ENCODE measurements around the gene ZIC1.

Gene ZIC1

DNA sequence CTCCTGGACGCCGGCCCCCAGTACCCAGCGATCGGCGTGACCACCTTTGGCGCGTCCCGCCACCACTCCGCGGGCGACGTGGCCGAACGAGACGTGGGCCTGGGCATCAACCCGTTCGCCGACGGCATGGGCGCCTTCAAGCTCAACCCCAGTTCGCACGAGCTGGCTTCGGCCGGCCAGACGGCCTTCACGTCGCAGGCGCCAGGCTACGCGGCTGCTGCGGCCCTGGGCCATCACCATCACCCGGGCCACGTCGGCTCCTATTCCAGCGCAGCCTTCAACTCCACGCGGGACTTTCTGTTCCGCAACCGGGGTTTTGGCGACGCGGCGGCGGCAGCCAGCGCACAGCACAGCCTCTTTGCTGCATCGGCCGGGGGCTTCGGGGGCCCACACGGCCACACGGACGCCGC lies 956 bp downstream of the ZIC1 start:
- Mint-ChIP-seq H3K9me3 (peaks cover 17% of the 10 kb centered on the region), H3K4me3 (no peak overlapping the region), H3K27me3 (peaks cover 65% of the 10 kb centered on the region), H3K27ac (no peak overlapping the region), H3K36me3 (peaks cover 11% of the 10 kb centered on the region), H3K4me1 (peaks cover 29% of the 10 kb centered on the region)

DNA sequence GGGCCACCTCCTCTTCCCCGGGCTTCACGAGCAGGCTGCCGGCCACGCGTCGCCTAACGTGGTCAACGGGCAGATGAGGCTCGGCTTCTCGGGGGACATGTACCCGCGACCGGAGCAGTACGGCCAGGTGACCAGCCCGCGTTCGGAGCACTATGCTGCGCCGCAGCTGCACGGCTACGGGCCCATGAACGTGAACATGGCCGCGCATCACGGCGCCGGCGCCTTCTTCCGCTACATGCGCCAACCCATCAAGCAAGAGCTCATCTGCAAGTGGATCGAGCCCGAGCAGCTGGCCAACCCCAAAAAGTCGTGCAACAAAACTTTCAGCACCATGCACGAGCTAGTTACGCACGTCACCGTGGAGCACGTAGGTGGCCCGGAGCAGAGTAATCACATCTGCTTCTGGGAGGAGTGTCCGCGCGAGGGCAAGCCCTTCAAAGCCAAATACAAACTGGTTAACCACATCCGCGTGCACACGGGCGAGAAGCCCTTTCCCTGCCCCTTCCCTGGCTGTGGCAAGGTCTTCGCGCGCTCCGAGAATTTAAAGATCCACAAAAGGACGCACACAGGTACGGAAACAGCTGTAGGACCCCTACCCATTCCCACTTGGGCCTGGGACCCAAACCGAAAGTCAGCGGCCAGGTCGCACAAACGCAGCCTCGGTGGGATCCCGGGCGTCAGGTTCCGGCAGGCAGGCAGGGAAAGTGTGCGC lies 1.5 kb downstream of the ZIC1 start:
- Mint-ChIP-seq H3K4me3 (peak overlapping the region; percentile 57), H3K27me3 (peaks cover 69% of the 10 kb centered on the region), H3K27ac (no peak overlapping the region), H3K9me3 (peaks cover 21% of the 10 kb centered on the region), H3K4me1 (peaks cover 29% of the 10 kb centered on the region), H3K36me3 (peaks cover 13% of the 10 kb centered on the region)

DNA sequence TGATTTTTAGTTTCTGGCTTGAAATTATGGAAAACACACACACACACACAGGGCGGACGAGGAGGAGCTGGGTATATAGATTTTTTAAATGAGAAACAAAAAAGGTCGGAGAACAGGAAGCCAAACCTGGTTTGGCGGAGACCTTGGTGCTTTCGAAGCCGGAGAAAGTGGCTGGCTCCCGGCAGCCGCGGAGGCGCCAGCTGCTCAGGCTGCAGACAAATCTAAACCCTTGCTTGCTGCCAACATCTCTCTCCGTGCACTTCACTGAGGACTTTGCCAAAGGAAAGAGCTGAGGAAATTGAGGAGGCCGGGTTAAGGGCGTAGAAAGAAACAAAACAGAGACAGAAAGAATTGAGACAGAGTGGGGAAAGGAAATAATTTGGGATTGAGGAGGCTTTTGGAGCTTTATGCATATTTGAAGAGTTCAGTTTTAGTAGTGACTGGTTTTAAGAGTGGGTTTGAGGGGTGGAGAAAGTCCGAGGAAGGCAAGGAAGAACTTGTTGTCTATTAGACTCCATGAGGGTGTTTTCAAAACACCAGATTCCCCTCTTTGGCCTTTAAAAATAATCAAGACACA lies 2.2 kb downstream of the ZIC1 start:
- Mint-ChIP-seq H3K36me3 (peaks cover 13% of the 10 kb centered on the region), H3K4me1 (peaks cover 29% of the 10 kb centered on the region), H3K4me3 (peak overlapping the region; percentile 57), H3K27me3 (peaks cover 72% of the 10 kb centered on the region), H3K9me3 (peaks cover 21% of the 10 kb centered on the region), H3K27ac (peak overlapping the region; percentile 30)

DNA sequence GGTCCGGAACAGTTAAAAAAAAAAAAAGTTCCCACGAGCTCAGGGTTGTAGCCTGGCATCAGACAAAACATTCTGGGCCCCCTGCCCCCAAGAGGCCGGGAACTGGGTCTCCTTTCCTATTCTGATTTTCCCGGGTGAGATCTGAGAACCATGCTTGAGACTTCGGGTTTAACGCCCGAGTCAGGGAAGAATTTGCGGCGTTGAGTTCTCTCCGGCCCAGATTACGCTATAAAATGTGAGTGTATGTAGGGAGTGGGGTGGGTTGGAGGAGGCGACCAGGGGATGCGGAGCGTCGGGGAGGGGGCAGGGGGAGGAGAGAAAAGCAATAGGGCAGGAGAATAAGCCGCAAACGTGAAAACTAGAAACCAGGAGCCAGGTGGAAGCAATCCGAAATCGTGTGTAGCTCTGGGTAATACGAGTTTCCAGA lies 2.7 kb downstream of the ZIC1 start:
- H3K27ac Mint-ChIP-seq: peak overlapping the region; percentile 30
- H3K27me3 Mint-ChIP-seq: peaks cover 68% of the 10 kb centered on the region
- peaks cover 21% of the 10 kb centered on the region for H3K9me3 Mint-ChIP-seq
- H3K4me3 Mint-ChIP-seq: peak overlapping the region; percentile 57
- H3K4me1 Mint-ChIP-seq: peaks cover 29% of the 10 kb centered on the region
- H3K36me3 Mint-ChIP-seq: peaks cover 13% of the 10 kb centered on the region

DNA sequence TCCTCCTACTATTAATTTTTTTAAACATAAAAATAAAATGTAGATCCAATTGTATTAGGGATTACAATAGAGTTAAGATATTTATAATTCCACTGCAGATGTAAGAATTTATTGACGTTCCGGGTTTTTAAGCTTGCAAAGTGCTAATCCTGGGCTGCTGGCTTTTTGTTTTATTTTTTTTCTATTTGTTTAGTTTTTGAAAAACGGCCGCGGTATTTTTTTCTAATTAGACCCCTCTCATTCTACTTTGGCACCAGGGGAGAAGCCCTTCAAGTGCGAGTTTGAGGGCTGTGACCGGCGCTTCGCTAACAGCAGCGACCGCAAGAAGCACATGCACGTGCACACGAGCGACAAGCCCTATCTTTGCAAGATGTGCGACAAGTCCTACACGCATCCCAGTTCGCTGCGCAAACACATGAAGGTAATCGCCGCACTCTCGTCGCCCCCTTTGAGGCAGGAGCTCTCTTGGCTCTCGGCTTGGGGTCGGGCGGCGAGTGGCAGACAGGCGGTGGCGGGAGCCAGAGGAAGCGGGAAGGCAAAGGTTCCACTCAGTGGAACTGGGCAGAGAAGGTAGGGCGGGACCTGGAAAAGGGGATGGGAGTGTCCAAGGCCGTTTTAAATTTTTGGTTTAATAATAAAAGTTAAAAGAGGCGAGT lies 3.2 kb downstream of the ZIC1 start:
- Mint-ChIP-seq H3K27me3 (peaks cover 65% of the 10 kb centered on the region), H3K4me1 (peaks cover 29% of the 10 kb centered on the region), H3K9me3 (peaks cover 21% of the 10 kb centered on the region), H3K27ac (peak overlapping the region; percentile 76), H3K36me3 (peaks cover 13% of the 10 kb centered on the region), H3K4me3 (peak overlapping the region; percentile 64)

DNA sequence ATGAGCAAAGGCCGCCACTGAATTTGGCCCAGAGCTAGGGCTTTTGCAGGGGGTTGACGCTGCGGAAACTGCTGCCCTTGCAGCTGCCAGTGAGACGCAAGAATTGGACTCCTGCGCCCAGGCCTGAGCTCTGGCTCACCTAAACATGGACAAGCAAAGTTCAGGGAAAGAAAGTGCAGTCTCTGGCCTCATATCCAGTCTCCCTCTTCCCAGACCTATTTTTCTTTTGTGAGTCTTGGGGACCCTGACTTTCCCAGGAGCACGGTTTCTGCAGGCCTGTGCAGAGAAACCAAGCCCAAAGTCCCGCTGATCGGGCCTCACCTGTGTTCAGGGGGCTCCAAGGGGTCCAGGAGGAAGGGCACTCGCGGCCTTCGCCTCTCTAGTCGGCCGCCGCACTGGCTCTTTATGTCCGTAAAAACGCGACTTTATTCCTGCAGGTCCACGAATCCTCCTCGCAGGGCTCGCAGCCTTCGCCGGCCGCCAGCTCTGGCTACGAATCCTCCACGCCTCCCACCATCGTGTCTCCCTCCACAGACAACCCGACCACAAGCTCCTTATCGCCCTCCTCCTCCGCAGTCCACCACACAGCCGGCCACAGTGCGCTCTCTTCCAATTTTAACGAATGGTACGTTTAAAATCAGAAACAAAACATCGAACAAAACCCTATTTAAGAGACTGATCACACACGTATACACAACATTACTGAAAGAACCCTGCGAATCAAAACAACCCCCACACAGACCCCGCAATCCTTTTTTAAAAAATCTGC lies 3.9 kb downstream of the ZIC1 start:
- peak overlapping the region; percentile 89 for H3K4me3 Mint-ChIP-seq
- peaks cover 24% of the 10 kb centered on the region for H3K9me3 Mint-ChIP-seq

DNA sequence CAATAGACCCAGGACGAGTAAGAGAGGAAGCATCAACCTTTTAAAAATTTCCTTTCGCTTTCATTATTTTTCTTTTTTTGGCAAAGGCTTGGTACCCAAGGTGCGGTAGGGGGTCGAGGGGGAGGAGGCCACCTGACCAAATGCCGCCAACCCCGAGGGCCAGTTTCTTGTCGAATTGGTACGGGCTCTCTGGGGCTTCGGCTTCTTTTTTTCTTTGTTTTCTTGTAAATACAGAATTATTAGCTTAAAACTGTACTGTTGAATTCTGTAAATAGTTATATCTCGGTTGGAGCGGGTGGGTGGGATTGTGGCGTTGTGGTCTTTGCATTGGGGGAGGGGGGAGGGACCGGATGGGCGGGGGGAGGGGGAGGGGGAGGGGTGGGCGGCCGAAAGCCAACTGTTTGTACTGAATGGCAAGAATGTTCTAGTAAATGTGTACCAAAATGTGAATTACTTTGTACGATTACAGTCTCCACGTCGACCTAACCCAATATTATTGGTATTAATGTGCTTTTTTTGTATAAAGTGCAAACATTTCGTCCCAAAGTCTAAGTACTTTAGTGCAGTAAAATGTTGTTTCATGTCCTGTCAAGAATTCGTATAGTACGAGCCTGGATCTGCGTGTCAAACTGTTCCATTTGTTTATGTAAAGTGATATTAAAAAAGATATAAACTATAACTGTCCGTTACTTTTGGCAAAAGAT lies 4.7 kb downstream of the ZIC1 start:
- Mint-ChIP-seq H3K36me3 (peaks cover 13% of the 10 kb centered on the region), H3K4me3 (peak overlapping the region; percentile 89), H3K27me3 (peaks cover 63% of the 10 kb centered on the region), H3K27ac (peak overlapping the region; percentile 72), H3K4me1 (peaks cover 24% of the 10 kb centered on the region), H3K9me3 (peaks cover 17% of the 10 kb centered on the region)

More for the DNA sequence above, 3.9 kb downstream of the ZIC1 start:
- peak overlapping the region; percentile 72 for H3K27ac Mint-ChIP-seq
- H3K27me3 Mint-ChIP-seq: peaks cover 63% of the 10 kb centered on the region
- H3K4me1 Mint-ChIP-seq: peaks cover 28% of the 10 kb centered on the region
- peaks cover 12% of the 10 kb centered on the region for H3K36me3 Mint-ChIP-seq

DNA sequence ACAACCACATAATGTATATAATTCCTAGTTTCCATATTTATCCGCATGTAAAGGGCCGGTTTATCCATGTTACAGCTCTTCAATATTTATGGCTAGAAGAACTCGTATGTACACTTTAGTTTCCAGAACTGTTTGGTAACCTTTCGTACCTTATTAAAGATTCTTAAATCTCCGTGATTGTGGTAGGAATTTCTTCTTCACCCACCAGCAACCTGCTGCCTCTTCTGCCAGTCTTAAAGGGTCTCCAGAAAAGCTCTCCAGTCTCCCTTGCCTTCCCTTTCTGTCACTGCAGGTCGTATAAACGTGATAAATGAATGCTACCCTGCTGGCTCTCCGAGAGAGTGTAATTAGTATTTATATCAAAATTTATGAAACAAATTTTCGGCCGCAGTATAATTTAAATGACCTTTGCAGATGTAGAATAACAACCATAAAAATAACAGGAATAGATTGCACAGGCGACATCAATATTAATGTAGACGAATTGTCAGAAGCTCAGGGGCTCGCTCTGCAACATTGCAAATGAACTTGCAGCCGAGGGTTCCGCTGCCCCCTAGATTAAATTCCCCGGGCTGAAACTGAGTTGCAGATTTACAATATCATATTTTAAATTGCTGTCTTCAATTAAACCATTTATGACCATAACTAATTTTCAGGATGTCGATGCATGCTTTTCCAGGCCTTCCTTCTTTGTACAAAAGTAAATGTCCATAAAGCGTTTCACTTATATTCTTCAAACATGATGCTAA lies 5.4 kb downstream of the ZIC1 start:
- peak overlapping the region; percentile 4 for H3K4me3 Mint-ChIP-seq
- H3K36me3 Mint-ChIP-seq: peaks cover 13% of the 10 kb centered on the region
- no peak overlapping the region for H3K27ac Mint-ChIP-seq
- peaks cover 21% of the 10 kb centered on the region for H3K4me1 Mint-ChIP-seq
- peaks cover 59% of the 10 kb centered on the region for H3K27me3 Mint-ChIP-seq
- peaks cover 17% of the 10 kb centered on the region for H3K9me3 Mint-ChIP-seq

DNA sequence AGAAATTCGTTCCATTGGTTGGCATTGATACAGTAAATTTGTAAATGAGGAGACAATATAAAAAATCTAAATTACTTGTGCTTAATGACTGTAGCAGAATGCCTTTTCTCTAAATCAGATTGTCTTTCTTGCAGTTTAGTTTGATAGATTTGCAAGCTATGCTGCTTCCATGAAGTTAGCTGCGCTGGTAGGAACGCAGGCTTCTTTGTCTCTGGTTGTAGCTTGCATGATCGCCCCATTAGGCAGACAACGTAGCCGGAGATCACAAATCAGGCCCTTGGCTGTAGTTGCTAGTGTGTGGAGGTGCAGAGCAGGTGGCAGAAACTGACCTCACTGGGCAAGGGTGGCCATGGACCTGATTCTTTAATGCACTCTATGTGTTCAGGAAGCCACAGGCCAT lies 6.1 kb downstream of the ZIC1 start:
- no peak overlapping the region for H3K4me3 Mint-ChIP-seq
- no peak overlapping the region for H3K27ac Mint-ChIP-seq
- H3K36me3 Mint-ChIP-seq: peaks cover 15% of the 10 kb centered on the region
- H3K4me1 Mint-ChIP-seq: peaks cover 21% of the 10 kb centered on the region
- H3K9me3 Mint-ChIP-seq: peaks cover 17% of the 10 kb centered on the region
- H3K27me3 Mint-ChIP-seq: peaks cover 66% of the 10 kb centered on the region

DNA sequence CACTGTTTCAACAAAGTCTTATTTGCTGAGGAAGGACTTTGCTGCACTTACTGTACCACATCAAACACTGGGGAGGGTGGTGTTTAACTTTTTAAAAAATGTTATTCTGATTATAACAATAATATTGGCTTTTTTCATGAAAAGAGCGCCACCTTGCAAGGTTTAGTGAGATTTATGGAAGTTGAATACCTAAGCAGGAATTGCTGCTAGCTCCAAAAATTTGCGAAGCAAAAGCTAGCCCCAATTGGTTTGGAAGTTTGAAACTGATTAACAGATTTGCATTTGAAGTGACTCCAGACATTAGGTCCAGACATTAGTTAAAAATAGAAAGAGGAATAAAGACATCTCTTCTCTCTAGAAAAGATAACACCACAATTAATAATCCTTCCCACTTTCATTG lies 6.7 kb downstream of the ZIC1 start:
- Mint-ChIP-seq H3K9me3 (peaks cover 17% of the 10 kb centered on the region), H3K4me3 (no peak overlapping the region), H3K27me3 (peaks cover 64% of the 10 kb centered on the region), H3K36me3 (peaks cover 15% of the 10 kb centered on the region), H3K27ac (no peak overlapping the region), H3K4me1 (peaks cover 17% of the 10 kb centered on the region)

DNA sequence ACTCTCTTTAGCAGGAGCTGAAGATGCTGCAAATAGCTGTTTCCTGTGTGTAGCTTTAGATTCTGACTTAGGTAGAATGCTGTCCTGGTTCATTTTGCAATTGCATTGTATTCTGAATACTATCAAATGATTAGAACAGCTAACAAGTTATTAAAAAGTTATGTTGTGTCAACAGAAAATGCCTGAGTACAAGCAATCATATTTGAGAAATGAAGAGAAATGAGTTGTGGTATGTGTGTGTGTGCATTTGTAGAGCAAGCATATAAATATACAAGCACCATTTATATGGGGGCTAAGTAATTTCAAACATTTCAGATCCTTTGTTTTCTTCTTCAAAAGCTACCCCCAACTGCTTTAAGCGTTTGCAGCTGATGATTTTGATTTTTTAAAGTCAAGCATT lies 7.8 kb downstream of the ZIC1 start:
- Mint-ChIP-seq H3K36me3 (peaks cover 11% of the 10 kb centered on the region), H3K4me3 (no peak overlapping the region)

DNA sequence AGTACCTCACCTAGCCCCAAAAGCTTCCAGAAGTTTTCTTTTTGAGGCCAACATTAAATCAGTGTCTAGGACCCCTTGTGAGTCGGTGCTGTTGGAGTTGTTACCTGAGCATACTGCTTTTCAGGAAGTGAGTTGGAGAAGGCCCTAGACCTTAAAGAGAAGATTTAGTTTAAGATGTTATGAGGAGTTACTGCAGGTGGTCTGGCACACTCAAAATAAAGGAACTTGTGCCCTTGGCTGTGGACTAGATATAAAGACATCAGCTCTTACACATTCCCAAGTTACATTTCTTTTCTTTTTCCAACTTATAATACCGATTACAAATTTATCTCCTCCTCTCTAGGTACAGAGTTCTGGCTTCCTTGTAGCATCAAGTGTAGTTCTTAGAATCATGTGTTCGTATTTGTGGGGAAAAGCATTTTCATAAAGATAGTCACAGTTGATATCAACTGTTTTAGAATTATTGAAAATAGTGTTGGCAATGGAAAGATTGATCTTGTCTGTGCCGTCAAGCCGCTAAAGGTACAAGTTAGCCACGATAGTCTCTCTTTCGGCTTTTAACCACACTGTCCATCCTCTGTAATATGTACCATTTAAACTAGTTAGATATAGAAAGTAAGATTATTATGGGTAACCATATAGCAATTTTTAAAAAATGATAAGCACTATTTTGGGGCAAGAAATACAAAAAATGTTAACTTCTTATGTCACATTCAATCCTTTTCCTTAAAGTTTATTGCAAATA lies 8.6 kb downstream of the ZIC1 start:
- peaks cover 61% of the 10 kb centered on the region for H3K27me3 Mint-ChIP-seq
- no peak overlapping the region for H3K27ac Mint-ChIP-seq
- H3K4me1 Mint-ChIP-seq: peaks cover 7% of the 10 kb centered on the region
- peaks cover 14% of the 10 kb centered on the region for H3K36me3 Mint-ChIP-seq
- no peak overlapping the region for H3K4me3 Mint-ChIP-seq
- peaks cover 10% of the 10 kb centered on the region for H3K9me3 Mint-ChIP-seq

More for the DNA sequence above, 7.8 kb downstream of the ZIC1 start:
- Mint-ChIP-seq H3K27ac (no peak overlapping the region), H3K4me1 (peaks cover 7% of the 10 kb centered on the region), H3K9me3 (peaks cover 10% of the 10 kb centered on the region), H3K27me3 (peaks cover 56% of the 10 kb centered on the region)

DNA sequence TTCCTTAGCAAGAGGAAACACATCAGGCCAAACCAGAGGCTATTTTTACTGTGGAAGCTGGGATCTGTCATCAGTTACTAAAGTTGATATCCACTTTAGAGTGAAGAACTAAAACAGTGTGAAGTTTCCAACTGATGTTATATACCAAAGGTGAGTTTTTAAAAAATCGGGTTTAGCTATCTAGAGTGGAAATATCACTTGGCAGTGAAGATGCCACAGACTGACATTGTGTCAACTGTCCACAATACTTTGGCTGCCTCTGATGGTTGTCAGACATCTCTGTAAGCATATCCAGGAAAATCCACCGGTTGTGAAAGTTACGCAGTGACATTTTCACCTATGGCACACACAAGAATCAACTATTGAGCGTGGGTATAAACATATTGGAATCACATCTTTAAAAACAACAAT lies 9.2 kb downstream of the ZIC1 start:
- Mint-ChIP-seq H3K27ac (no peak overlapping the region), H3K36me3 (peaks cover 13% of the 10 kb centered on the region), H3K9me3 (peaks cover 10% of the 10 kb centered on the region), H3K4me3 (no peak overlapping the region), H3K27me3 (peaks cover 60% of the 10 kb centered on the region), H3K4me1 (peaks cover 3% of the 10 kb centered on the region)
